KMS-11 (cell line): Measurements from ENCODE around the gene ABCC10.
"Not testable (repeated sequence)": the region's sequence is repeated elsewhere in the genome, so short reads cannot be mapped to it uniquely, and the experiment has no call there.

Source experiments
- H2AFZ ChIP-seq: fragments of 200-600 bp; sonication (generic); 2 replicates; pipeline ENCODE4 v1.6.1; 2016; ENCODE audit warnings: antibody characterized with exemption, mixed run types, low read depth
- H3K27ac ChIP-seq: fragments of 200-600 bp; sonication (generic); 2 replicates; pipeline ENCODE4 v1.6.1; 2016; ENCODE audit warnings: mild to moderate bottlenecking, mixed run types
- H3K27me3 ChIP-seq: fragments of 200-600 bp; sonication (generic); 2 replicates; pipeline ENCODE4 v1.6.1; 2017; ENCODE audit warnings: mild to moderate bottlenecking, low read depth, mixed run types, moderate library complexity; ENCODE audit not compliant: insufficient read depth
- H3K36me3 ChIP-seq: fragments of 200-600 bp; sonication (generic); 2 replicates; pipeline ENCODE4 v1.6.1; 2017; ENCODE audit warnings: mild to moderate bottlenecking, mixed run types; ENCODE audit not compliant: insufficient read depth
- H3K4me1 ChIP-seq: fragments of 200-600 bp; sonication (generic); 2 replicates; pipeline ENCODE4 v1.6.1; 2016; ENCODE audit warnings: mild to moderate bottlenecking, low read depth, mixed run types; ENCODE audit not compliant: poor library complexity, severe bottlenecking
- H3K4me2 ChIP-seq: fragments of 200-600 bp; sonication (generic); 2 replicates; pipeline ENCODE4 v1.7.0; 2016; ENCODE audit warnings: mild to moderate bottlenecking, mixed run types
- H3K4me3 ChIP-seq: fragments of 200-600 bp; sonication (generic); IDR thresholded peaks from 2 replicates; pipeline ENCODE4 v1.6.1; 2017; ENCODE audit warnings: low read depth, low read length, mixed read lengths; ENCODE audit not compliant: insufficient read depth
- H3K79me2 ChIP-seq: fragments of 200-600 bp; sonication (generic); 2 replicates; pipeline ENCODE4 v1.6.1; 2016; ENCODE audit warnings: low read depth, mixed run types; ENCODE audit not compliant: insufficient read depth
- H3K9ac ChIP-seq: fragments of 200-600 bp; sonication (generic); 2 replicates; pipeline ENCODE4 v1.6.1; 2016; ENCODE audit warnings: mild to moderate bottlenecking, mixed run types
- H4K20me1 ChIP-seq: fragments of 200-600 bp; sonication (generic); 2 replicates; pipeline ENCODE4 v1.6.1; 2016; ENCODE audit warnings: mild to moderate bottlenecking, mixed run types; ENCODE audit not compliant: insufficient read depth
- CTCF ChIP-seq: fragments of 200-600 bp; sonication (generic); conservative IDR thresholded peaks from 2 replicates; pipeline ENCODE4 v1.6.1; 2017; ENCODE audit warnings: low read depth, mild to moderate bottlenecking, antibody characterized with exemption, low read length, moderate library complexity, mixed read lengths

Gene ABCC10, protein sequence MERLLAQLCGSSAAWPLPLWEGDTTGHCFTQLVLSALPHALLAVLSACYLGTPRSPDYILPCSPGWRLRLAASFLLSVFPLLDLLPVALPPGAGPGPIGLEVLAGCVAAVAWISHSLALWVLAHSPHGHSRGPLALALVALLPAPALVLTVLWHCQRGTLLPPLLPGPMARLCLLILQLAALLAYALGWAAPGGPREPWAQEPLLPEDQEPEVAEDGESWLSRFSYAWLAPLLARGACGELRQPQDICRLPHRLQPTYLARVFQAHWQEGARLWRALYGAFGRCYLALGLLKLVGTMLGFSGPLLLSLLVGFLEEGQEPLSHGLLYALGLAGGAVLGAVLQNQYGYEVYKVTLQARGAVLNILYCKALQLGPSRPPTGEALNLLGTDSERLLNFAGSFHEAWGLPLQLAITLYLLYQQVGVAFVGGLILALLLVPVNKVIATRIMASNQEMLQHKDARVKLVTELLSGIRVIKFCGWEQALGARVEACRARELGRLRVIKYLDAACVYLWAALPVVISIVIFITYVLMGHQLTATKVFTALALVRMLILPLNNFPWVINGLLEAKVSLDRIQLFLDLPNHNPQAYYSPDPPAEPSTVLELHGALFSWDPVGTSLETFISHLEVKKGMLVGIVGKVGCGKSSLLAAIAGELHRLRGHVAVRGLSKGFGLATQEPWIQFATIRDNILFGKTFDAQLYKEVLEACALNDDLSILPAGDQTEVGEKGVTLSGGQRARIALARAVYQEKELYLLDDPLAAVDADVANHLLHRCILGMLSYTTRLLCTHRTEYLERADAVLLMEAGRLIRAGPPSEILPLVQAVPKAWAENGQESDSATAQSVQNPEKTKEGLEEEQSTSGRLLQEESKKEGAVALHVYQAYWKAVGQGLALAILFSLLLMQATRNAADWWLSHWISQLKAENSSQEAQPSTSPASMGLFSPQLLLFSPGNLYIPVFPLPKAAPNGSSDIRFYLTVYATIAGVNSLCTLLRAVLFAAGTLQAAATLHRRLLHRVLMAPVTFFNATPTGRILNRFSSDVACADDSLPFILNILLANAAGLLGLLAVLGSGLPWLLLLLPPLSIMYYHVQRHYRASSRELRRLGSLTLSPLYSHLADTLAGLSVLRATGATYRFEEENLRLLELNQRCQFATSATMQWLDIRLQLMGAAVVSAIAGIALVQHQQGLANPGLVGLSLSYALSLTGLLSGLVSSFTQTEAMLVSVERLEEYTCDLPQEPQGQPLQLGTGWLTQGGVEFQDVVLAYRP (N-terminal part only)

GRCh38 chr6:43427406-43428111 is at the start of gene ABCC10:
Gene ABCC10, plus strand, starts transcription at chr6:43427541. Its CDS starts 438 bp downstream, at chr6:43427979.
- TF ChIP-seq CTCF, result 0 out of 2 replicates have a peak, but pooled peaks have one; percentile 27

GRCh38 chr6:43377710-43378229 is 49.6 kb upstream of the ABCC10 start:
- no peak overlapping the region for H3K4me2 ChIP-seq
- H2AFZ ChIP-seq, result no peak overlapping the region
- no peak overlapping the region for H3K27ac ChIP-seq

More at GRCh38 chr6:43427406-43428111, at the start of gene ABCC10:
- Histone ChIP-seq H3K27me3 (no peaks in the 10 kb centered on the region), H3K36me3 (no peaks in the 10 kb centered on the region), H2AFZ (peak within 1 kb of the TSS; percentile 99), H3K4me3 (peak within 1 kb of the TSS; percentile 13), H4K20me1 (no peaks in the 10 kb centered on the region), H3K9ac (peak within 1 kb of the TSS; percentile 72), H3K4me2 (peak within 1 kb of the TSS; percentile 77), H3K4me1 (peaks cover 14% of the 10 kb centered on the region), H3K27ac (peak within 1 kb of the TSS; percentile 65), H3K79me2 (no peaks in the 10 kb centered on the region; the same call in 1 of the 2 replicates)

GRCh38 chr6:43378631-43379030 is 48.7 kb upstream of the ABCC10 start:
- no peak overlapping the region for H2AFZ ChIP-seq
- no peak overlapping the region for H3K9ac ChIP-seq
- no peak for TF ChIP-seq CTCF
- no peaks in the 10 kb centered on the region for H4K20me1 ChIP-seq
- H3K27ac ChIP-seq, result no peak overlapping the region
- H3K36me3 ChIP-seq, result no peaks in the 10 kb centered on the region
- peaks cover 27% of the 10 kb centered on the region for H3K4me1 ChIP-seq
- no peaks in the 10 kb centered on the region for H3K79me2 ChIP-seq
- H3K27me3 ChIP-seq, result no peaks in the 10 kb centered on the region
- H3K4me3 ChIP-seq, result no peak overlapping the region
- H3K4me2 ChIP-seq, result no peak overlapping the region

More at GRCh38 chr6:43377710-43378229, 49.6 kb upstream of the ABCC10 start:
- no peaks in the 10 kb centered on the region for H3K79me2 ChIP-seq
- no peaks in the 10 kb centered on the region for H3K36me3 ChIP-seq
- no peak for TF ChIP-seq CTCF
- H3K9ac ChIP-seq, result no peak overlapping the region
- H3K4me1 ChIP-seq, result peaks cover 19% of the 10 kb centered on the region
- no peaks in the 10 kb centered on the region for H3K27me3 ChIP-seq
- H3K4me3 ChIP-seq, result no peak overlapping the region
- H4K20me1 ChIP-seq, result no peaks in the 10 kb centered on the region

GRCh38 chr6:43380858-43381257 is 46.5 kb upstream of the ABCC10 start:
- not testable (repeated sequence) for H3K27me3 ChIP-seq, H3K36me3 ChIP-seq, H3K4me2 ChIP-seq

More at GRCh38 chr6:43380858-43381257, 46.5 kb upstream of the ABCC10 start:
- H3K4me3 ChIP-seq, H4K20me1 ChIP-seq, H3K79me2 ChIP-seq, H2AFZ ChIP-seq, H3K27ac ChIP-seq, H3K9ac ChIP-seq: not testable (repeated sequence)
- H3K4me1 ChIP-seq, result peaks cover 36% of the 10 kb centered on the region
